Measurements from ENCODE around the gene NDNF.

Gene NDNF, protein sequence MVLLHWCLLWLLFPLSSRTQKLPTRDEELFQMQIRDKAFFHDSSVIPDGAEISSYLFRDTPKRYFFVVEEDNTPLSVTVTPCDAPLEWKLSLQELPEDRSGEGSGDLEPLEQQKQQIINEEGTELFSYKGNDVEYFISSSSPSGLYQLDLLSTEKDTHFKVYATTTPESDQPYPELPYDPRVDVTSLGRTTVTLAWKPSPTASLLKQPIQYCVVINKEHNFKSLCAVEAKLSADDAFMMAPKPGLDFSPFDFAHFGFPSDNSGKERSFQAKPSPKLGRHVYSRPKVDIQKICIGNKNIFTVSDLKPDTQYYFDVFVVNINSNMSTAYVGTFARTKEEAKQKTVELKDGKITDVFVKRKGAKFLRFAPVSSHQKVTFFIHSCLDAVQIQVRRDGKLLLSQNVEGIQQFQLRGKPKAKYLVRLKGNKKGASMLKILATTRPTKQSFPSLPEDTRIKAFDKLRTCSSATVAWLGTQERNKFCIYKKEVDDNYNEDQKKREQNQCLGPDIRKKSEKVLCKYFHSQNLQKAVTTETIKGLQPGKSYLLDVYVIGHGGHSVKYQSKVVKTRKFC

GRCh38 chr4:121072224-121073003 is at the start of gene NDNF:
NDNF (minus strand) TSS chr4:121072535; CDS start chr4:121045837, 26,698 bp downstream.
- in situ Hi-C loops (cut with HindIII; ENCODE audit: low pct_ligation_motif_present, low pct_unique_long_range_greater_than_20kb, low sequenced_read_pairs), result no loop called here
- peak; percentile 12 for DNase-seq

GRCh38 chr4:121119715-121120114 is 47.4 kb upstream of the NDNF start:
- in situ Hi-C loops (cut with HindIII; ENCODE audit: low pct_ligation_motif_present, low pct_unique_long_range_greater_than_20kb, low sequenced_read_pairs), result no loop called here
- no peak for DNase-seq

DNA sequence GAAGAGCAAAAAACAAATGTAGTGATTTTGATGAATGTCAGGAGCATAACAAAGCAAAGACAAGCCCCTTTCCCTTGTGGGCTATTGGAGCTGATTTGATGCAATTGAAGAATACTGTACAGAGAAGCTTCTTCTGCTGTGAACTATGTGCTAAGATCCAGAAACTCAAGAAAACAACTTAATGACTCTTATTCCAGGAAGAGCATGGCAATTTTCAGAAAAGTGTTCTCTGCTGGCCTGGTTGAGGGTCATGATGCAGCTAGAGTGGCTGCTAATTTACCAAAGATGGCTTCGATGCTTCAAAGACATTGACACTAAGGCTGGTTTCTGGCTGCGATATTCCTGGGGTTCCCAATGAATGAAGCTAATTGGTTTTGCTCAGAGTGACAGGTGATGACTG is 46.0 kb upstream of the NDNF start:
- DNase-seq, result no peak
- in situ Hi-C loops (cut with HindIII; ENCODE audit: low pct_ligation_motif_present, low pct_unique_long_range_greater_than_20kb, low sequenced_read_pairs), result no loop called here

DNA sequence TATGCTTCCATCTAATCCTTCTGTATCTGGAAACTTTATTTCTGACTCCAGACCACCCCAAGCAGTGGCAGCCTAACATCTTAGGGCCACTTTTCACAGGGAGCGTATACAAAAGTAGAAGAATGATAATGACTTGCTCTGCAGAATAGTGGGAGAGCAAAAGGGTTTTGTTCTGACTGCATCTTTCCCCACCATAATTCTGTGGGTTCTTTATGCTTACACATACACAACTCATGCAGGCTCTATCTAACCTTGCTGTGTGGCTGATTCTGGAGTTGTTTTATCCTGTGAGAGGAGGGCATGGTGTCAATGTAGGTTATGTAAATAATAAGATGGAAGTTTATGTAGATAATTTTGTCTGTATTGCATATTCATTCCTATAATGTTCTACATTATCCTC is 42.4 kb upstream of the NDNF start:
- in situ Hi-C loops (cut with HindIII; ENCODE audit: low pct_ligation_motif_present, low pct_unique_long_range_greater_than_20kb, low sequenced_read_pairs), result no loop called here
- DNase-seq, result no peak

GRCh38 chr4:121112530-121112929 is 40.2 kb upstream of the NDNF start:
- in situ Hi-C loops (cut with HindIII; ENCODE audit: low pct_ligation_motif_present, low pct_unique_long_range_greater_than_20kb, low sequenced_read_pairs), result no loop called here
- peak; percentile 1 for DNase-seq

GRCh38 chr4:121108557-121108956 is 36.2 kb upstream of the NDNF start:
- no peak for DNase-seq
- in situ Hi-C loops (cut with HindIII; ENCODE audit: low pct_ligation_motif_present, low pct_unique_long_range_greater_than_20kb, low sequenced_read_pairs), result no loop called here

DNA sequence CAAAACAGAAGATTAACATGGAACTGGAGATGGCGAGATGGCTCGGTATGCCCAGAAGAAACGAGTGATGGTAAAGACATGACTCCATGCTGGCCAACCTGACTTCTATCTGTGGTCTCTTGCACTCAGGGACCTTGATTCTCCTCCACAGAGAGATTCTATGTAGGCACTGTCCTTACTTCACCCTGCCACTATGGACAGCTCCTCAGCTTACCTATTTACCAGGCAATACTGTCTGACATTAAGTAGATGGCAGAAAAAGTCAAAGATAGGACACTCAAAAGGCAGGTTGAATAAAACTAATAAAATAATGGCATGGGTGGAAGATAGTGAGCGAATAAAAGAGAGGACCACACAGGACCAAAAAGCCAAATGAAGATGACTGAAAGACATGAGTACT is 35.2 kb upstream of the NDNF start:
- in situ Hi-C loops (cut with HindIII; ENCODE audit: low pct_ligation_motif_present, low pct_unique_long_range_greater_than_20kb, low sequenced_read_pairs), result no loop called here

DNA sequence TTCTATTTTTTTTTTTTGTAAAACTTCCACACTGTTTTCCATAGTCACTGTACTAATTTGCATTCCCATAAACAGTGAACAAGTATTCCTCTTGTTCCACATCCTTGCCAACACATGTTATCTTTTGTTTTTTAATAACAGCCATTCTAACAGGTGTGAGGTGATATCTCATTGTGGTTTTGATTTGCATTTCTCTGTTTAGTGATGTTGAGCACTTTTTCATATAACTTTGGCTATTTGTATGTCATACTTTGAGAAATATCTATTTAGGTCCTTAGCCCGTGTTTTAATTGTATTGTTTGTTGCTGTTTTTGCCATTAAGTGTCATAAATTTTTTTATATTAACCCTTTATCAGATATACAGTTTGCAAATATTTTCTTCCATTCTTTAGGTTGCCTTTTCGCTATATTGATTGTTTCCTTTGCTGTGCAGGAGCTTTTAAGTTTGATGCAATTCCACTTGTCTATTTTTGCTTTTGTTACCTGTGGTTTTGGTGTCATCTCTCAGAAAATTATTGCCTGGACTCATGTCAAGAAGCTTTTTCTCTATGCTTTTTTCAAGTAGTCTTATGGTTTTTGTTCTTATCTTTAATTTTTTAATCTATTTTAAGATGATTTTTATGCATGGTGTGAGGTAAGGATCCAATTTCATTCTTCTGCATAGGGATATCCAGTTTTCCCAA is 27.9 kb upstream of the NDNF start:
- in situ Hi-C loops (cut with HindIII; ENCODE audit: low pct_ligation_motif_present, low pct_unique_long_range_greater_than_20kb, low sequenced_read_pairs), result no loop called here
- DNase-seq, result no peak

More for the DNA sequence above, 35.2 kb upstream of the NDNF start:
- DNase-seq, result no peak

DNA sequence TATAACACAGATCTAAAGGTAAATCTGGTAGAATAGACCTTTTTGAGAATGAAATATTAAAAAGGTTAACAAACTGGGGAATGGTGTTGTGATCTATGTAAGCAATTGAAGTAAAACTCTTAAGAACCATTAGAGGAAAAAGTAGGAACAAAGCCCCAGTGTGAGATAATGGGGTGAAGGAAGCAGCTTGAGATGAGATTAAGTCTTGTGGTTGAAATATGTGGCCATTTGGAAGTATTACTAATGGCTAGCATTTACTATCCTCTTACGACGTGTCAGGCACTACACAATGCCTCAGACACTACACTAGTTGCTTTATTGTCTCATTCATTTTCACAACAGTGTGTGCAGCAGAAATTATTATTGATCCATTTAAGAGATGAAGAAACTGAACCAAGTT is 25.9 kb upstream of the NDNF start:
- in situ Hi-C loops (cut with HindIII; ENCODE audit: low pct_ligation_motif_present, low pct_unique_long_range_greater_than_20kb, low sequenced_read_pairs), result no loop called here
- no peak for DNase-seq

- DNase-seq, result peak; percentile 35
- in situ Hi-C loops (cut with HindIII; ENCODE audit: low pct_ligation_motif_present, low pct_unique_long_range_greater_than_20kb, low sequenced_read_pairs), result no loop called here
Measured at GRCh38 chr4:121096629-121097028, 24.3 kb upstream of the NDNF start.

GRCh38 chr4:121096191-121096590 is 23.9 kb upstream of the NDNF start:
- in situ Hi-C loops (cut with HindIII; ENCODE audit: low pct_ligation_motif_present, low pct_unique_long_range_greater_than_20kb, low sequenced_read_pairs), result no loop called here
- DNase-seq, result no peak

- no peak for DNase-seq
- in situ Hi-C loops (cut with HindIII; ENCODE audit: low pct_ligation_motif_present, low pct_unique_long_range_greater_than_20kb, low sequenced_read_pairs), result no loop called here
Measured at GRCh38 chr4:121094297-121094966, 22.1 kb upstream of the NDNF start.

GRCh38 chr4:121093261-121093660 is 20.9 kb upstream of the NDNF start:
- no peak for DNase-seq
- in situ Hi-C loops (cut with HindIII; ENCODE audit: low pct_ligation_motif_present, low pct_unique_long_range_greater_than_20kb, low sequenced_read_pairs), result no loop called here

DNA sequence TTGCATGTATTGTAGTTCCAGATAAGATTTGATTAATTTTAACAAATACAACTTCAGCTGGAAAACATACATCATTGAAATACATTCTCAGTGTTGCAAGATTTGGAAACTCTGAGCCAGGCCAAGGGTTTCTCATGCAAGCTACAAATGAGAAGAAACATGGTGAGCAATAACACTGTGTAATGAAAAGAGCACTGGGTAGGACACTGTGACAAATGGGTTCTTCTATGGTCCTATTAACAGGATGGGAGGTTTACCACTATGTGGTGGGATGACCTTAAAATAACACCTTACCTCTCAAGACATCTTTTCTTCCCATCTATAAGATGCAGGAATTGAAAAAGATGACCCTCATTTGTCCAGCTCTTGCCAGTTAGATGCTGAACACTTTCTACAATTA is 19.6 kb upstream of the NDNF start:
- in situ Hi-C loops (cut with HindIII; ENCODE audit: low pct_ligation_motif_present, low pct_unique_long_range_greater_than_20kb, low sequenced_read_pairs), result no loop called here
- DNase-seq, result no peak

- in situ Hi-C loops (cut with HindIII; ENCODE audit: low pct_ligation_motif_present, low pct_unique_long_range_greater_than_20kb, low sequenced_read_pairs), result no loop called here
- no peak for DNase-seq
Measured at GRCh38 chr4:121088867-121089266, 16.5 kb upstream of the NDNF start.

DNA sequence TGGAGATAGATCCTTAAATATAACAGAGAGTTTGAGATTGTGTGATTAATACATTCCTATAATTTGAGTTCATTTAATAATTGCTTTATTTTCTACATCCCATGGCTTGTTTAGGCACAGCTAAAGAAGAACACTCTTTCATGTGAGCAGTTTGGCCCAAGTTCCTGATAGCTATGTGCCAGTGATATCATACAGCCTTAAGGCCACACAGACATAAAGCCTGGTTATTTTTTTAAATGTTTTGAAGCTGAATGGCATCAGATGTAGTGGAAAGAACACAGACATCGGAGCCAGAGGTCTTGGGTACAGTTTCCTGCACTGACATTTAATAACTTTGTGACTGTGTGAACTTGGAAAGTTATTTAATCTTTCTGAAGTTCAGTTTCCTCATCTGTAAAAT is 7.0 kb upstream of the NDNF start:
- in situ Hi-C loops (cut with HindIII; ENCODE audit: low pct_ligation_motif_present, low pct_unique_long_range_greater_than_20kb, low sequenced_read_pairs), result no loop called here
- no peak for DNase-seq

DNA sequence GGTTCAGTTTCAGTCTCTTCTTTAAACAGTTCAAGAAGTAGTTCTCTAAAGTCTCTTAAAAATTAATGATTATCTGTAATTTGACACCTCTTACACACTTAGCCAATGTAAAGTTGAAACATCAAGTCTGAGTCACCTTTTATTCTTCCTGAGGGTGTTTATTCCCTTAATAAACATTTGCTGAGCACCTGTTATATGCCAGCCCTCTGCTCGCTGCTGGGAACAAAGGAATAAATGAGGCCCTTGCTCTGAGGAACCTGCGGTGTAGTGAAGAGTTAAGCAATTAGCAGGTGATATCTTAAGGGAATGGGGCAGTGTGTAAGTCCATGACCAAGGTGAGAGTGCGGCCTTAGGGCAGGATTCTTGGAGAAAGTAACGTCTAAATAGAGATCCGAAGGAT is 5.2 kb upstream of the NDNF start:
- in situ Hi-C loops (cut with HindIII; ENCODE audit: low pct_ligation_motif_present, low pct_unique_long_range_greater_than_20kb, low sequenced_read_pairs), result no loop called here
- DNase-seq, result no peak

- in situ Hi-C loops (cut with HindIII; ENCODE audit: low pct_ligation_motif_present, low pct_unique_long_range_greater_than_20kb, low sequenced_read_pairs), result no loop called here
- no peak for DNase-seq
Measured at GRCh38 chr4:121076416-121076815, 4.1 kb upstream of the NDNF start.

Measured in ACHN (cell line).